ENCODE measurements around the gene MYO9A.
"Not testable (repeated sequence)": the region's sequence is repeated elsewhere in the genome, so short reads cannot be mapped to it uniquely, and the experiment has no call there.

Gene MYO9A

GRCh38 chr15:72034351-72034750, 83.6 kb downstream of the MYO9A start:
- DNase-seq = no peak

GRCh38 chr15:72033711-72034110, 84.2 kb downstream of the MYO9A start:
- no peak for DNase-seq

GRCh38 chr15:72033285-72033684, 84.7 kb downstream of the MYO9A start:
- no peak for DNase-seq

GRCh38 chr15:72021604-72022003, 96.3 kb downstream of the MYO9A start:
- DNase-seq = no peak

GRCh38 chr15:72020799-72021198, 97.2 kb downstream of the MYO9A start:
- no peak for DNase-seq

- DNase-seq = not testable (repeated sequence)
Observed at GRCh38 chr15:72014555-72014954, 103.4 kb downstream of the MYO9A start.

- DNase-seq = no peak
Observed at GRCh38 chr15:72013703-72014102, 104.2 kb downstream of the MYO9A start.

GRCh38 chr15:72011302-72011942, 106.5 kb downstream of the MYO9A start:
- DNase-seq = no peak

GRCh38 chr15:72009222-72009621, 108.7 kb downstream of the MYO9A start:
- DNase-seq = no peak

GRCh38 chr15:72006382-72006781, 111.6 kb downstream of the MYO9A start:
- no peak for DNase-seq

GRCh38 chr15:72005483-72005882, 112.5 kb downstream of the MYO9A start:
- no peak for DNase-seq

- no peak for DNase-seq
Observed at GRCh38 chr15:71999807-72000206, 118.1 kb downstream of the MYO9A start.

GRCh38 chr15:71998717-71999116, 119.2 kb downstream of the MYO9A start:
- DNase-seq = not testable (repeated sequence)

GRCh38 chr15:71997691-71998090, 120.3 kb downstream of the MYO9A start:
- no peak for DNase-seq

- no peak for DNase-seq
Observed at GRCh38 chr15:71975816-71976150, 142.2 kb downstream of the MYO9A start.

- DNase-seq = no peak
Observed at GRCh38 chr15:71974211-71974610, 143.7 kb downstream of the MYO9A start.

- DNase-seq = no peak
Observed at GRCh38 chr15:71973366-71973765, 144.6 kb downstream of the MYO9A start.

- no peak for DNase-seq
Observed at GRCh38 chr15:71971905-71972304, 146.0 kb downstream of the MYO9A start.

GRCh38 chr15:71970435-71970834, 147.5 kb downstream of the MYO9A start:
- DNase-seq = no peak

GRCh38 chr15:71962537-71962936, 155.4 kb downstream of the MYO9A start:
- DNase-seq = no peak

- no peak for DNase-seq
Observed at GRCh38 chr15:71957026-71957425, 160.9 kb downstream of the MYO9A start.

- DNase-seq = no peak
Observed at GRCh38 chr15:71951134-71951533, 166.8 kb downstream of the MYO9A start.

- no peak for DNase-seq
Observed at GRCh38 chr15:71945012-71945411, 172.9 kb downstream of the MYO9A start.

- no peak for DNase-seq
Observed at GRCh38 chr15:71943806-71944205, 174.1 kb downstream of the MYO9A start.

GRCh38 chr15:71939981-71940588, 177.9 kb downstream of the MYO9A start:
- no peak for DNase-seq

Data from NCI-H1436 (cell line).